Measurements from ENCODE around the gene ADH1C. TPM values are rescaled to one million over a fixed set of nuclear protein-coding genes. Genes with fewer than 3 reads are reported as not detected.
"Not testable (repeated sequence)": the region's sequence is repeated elsewhere in the genome, so short reads cannot be mapped to it uniquely, and the experiment has no call there.

The ADH1C gene
- total RNA-seq (2014; rRNA removed; shearing (Covaris generic); ENCODE audit: low replicate concordance), result not detected in 2 replicates

- no peak for DNase-seq
- H3K4me3 ChIP-seq, result no peak within 1 kb of the TSS
- no peaks in the 10 kb centered on the region for H3K36me3 ChIP-seq
- no peaks in the 10 kb centered on the region for H3K27me3 ChIP-seq
- H3K9me3 ChIP-seq, result no peaks in the 10 kb centered on the region
These were observed at the start of gene ADH1C for GRCh38 chr4:99352602-99353537. TSS of gene ADH1C (minus strand) at chr4:99352746. CDS start at chr4:99352675, 71 bp downstream.

- DNase-seq, result no peak
- Histone ChIP-seq H3K36me3 (no peaks in the 10 kb centered on the region), H3K4me3 (no peak overlapping the region), H3K9me3 (no peaks in the 10 kb centered on the region), H3K27me3 (no peaks in the 10 kb centered on the region)
These were observed 48.3 kb upstream of the ADH1C start for GRCh38 chr4:99400831-99401230.

- Histone ChIP-seq H3K9me3 (no peaks in the 10 kb centered on the region), H3K4me3 (no peak overlapping the region), H3K27me3 (no peaks in the 10 kb centered on the region), H3K36me3 (no peaks in the 10 kb centered on the region)
- no peak for DNase-seq
These were observed 46.5 kb upstream of the ADH1C start for GRCh38 chr4:99399017-99399416.

- no peak overlapping the region for H3K4me3 ChIP-seq
- DNase-seq, result no peak
- H3K27me3 ChIP-seq, result no peaks in the 10 kb centered on the region
- H3K36me3 ChIP-seq, result no peaks in the 10 kb centered on the region
- H3K9me3 ChIP-seq, result no peaks in the 10 kb centered on the region; the same call in 1 of the 2 replicates
These were observed 43.2 kb upstream of the ADH1C start for GRCh38 chr4:99395595-99396364.

- no peaks in the 10 kb centered on the region; the same call in 1 of the 2 replicates for H3K9me3 ChIP-seq
- no peak for DNase-seq
- H3K36me3 ChIP-seq, result no peaks in the 10 kb centered on the region
- no peak overlapping the region for H3K4me3 ChIP-seq
- no peaks in the 10 kb centered on the region for H3K27me3 ChIP-seq
These were observed 42.4 kb upstream of the ADH1C start for GRCh38 chr4:99394896-99395295.

- no peaks in the 10 kb centered on the region for H3K27me3 ChIP-seq
- H3K36me3 ChIP-seq, result no peaks in the 10 kb centered on the region
- no peaks in the 10 kb centered on the region; the same call in 1 of the 2 replicates for H3K9me3 ChIP-seq
- no peak for DNase-seq
- no peak overlapping the region for H3K4me3 ChIP-seq
These were observed 37.5 kb upstream of the ADH1C start for GRCh38 chr4:99390055-99390454.

- Histone ChIP-seq H3K36me3 (no peaks in the 10 kb centered on the region), H3K4me3 (no peak overlapping the region), H3K27me3 (no peaks in the 10 kb centered on the region), H3K9me3 (no peaks in the 10 kb centered on the region; the same call in 1 of the 2 replicates)
- DNase-seq, result no peak
These were observed 37.1 kb upstream of the ADH1C start for GRCh38 chr4:99389606-99390005.

GRCh38 chr4:99383833-99384392 lies 31.4 kb upstream of the ADH1C start:
- Histone ChIP-seq H3K4me3 (no peak overlapping the region), H3K9me3 (no peaks in the 10 kb centered on the region), H3K36me3 (no peaks in the 10 kb centered on the region), H3K27me3 (no peaks in the 10 kb centered on the region)
- no peak for DNase-seq

- H3K36me3 ChIP-seq, result no peaks in the 10 kb centered on the region
- H3K9me3 ChIP-seq, result no peaks in the 10 kb centered on the region
- no peak for DNase-seq
- H3K27me3 ChIP-seq, result no peaks in the 10 kb centered on the region
- H3K4me3 ChIP-seq, result no peak overlapping the region
These were observed 30.9 kb upstream of the ADH1C start for GRCh38 chr4:99383399-99383798.

- H3K36me3 ChIP-seq, result no peaks in the 10 kb centered on the region
- DNase-seq, result no peak
- no peaks in the 10 kb centered on the region for H3K9me3 ChIP-seq
- no peaks in the 10 kb centered on the region for H3K27me3 ChIP-seq
- no peak overlapping the region for H3K4me3 ChIP-seq
These were observed 30.3 kb upstream of the ADH1C start for GRCh38 chr4:99382745-99383360.

GRCh38 chr4:99381588-99382175 lies 29.1 kb upstream of the ADH1C start:
- no peak overlapping the region for H3K4me3 ChIP-seq
- H3K9me3 ChIP-seq, result no peaks in the 10 kb centered on the region
- no peaks in the 10 kb centered on the region for H3K36me3 ChIP-seq
- H3K27me3 ChIP-seq, result no peaks in the 10 kb centered on the region
- DNase-seq, result no peak

- Histone ChIP-seq H3K36me3 (no peaks in the 10 kb centered on the region), H3K9me3 (no peaks in the 10 kb centered on the region), H3K4me3 (no peak overlapping the region), H3K27me3 (no peaks in the 10 kb centered on the region)
- no peak for DNase-seq
These were observed 27.0 kb upstream of the ADH1C start for GRCh38 chr4:99379571-99379970.

GRCh38 chr4:99378876-99379275 lies 26.3 kb upstream of the ADH1C start:
- H3K9me3 ChIP-seq, result no peaks in the 10 kb centered on the region
- H3K4me3 ChIP-seq, result no peak overlapping the region
- no peak for DNase-seq
- H3K27me3 ChIP-seq, result no peaks in the 10 kb centered on the region
- no peaks in the 10 kb centered on the region for H3K36me3 ChIP-seq

GRCh38 chr4:99377341-99377740 lies 24.8 kb upstream of the ADH1C start:
- not testable (repeated sequence) for H3K9me3 ChIP-seq, DNase-seq

GRCh38 chr4:99372464-99372863 lies 19.9 kb upstream of the ADH1C start:
- not testable (repeated sequence) for H3K36me3 ChIP-seq, H3K4me3 ChIP-seq, H3K9me3 ChIP-seq

More at GRCh38 chr4:99377341-99377740, 24.8 kb upstream of the ADH1C start:
- H3K36me3 ChIP-seq, H3K4me3 ChIP-seq, H3K27me3 ChIP-seq: not testable (repeated sequence)

GRCh38 chr4:99367817-99368216 lies 15.3 kb upstream of the ADH1C start:
- H3K9me3 ChIP-seq, H3K4me3 ChIP-seq, H3K36me3 ChIP-seq, H3K27me3 ChIP-seq, DNase-seq: not testable (repeated sequence)

More at GRCh38 chr4:99372464-99372863, 19.9 kb upstream of the ADH1C start:
- H3K27me3 ChIP-seq, DNase-seq: not testable (repeated sequence)
